LHCN-M2 (cell line): Measurements from ENCODE around the gene IL3. TPM values are rescaled to one million over a fixed set of nuclear protein-coding genes. Genes with fewer than 3 reads are reported as not detected.

Experiments
- DNase-seq: peaks from one replicate; pipeline ENCODE4 v3.0.0-alpha.2; 2012; ENCODE audit warnings: low read depth
- total RNA-seq: library from RNA; depleted of rRNA; stranded (reverse); fragments of >200 nt; gene quantifications from 2 replicates; pipeline ENCODE4 v1.2.3, GENCODE V29; 2014

Gene IL3
- total RNA-seq, 1 experiment from 2014 or later = not detected

DNA sequence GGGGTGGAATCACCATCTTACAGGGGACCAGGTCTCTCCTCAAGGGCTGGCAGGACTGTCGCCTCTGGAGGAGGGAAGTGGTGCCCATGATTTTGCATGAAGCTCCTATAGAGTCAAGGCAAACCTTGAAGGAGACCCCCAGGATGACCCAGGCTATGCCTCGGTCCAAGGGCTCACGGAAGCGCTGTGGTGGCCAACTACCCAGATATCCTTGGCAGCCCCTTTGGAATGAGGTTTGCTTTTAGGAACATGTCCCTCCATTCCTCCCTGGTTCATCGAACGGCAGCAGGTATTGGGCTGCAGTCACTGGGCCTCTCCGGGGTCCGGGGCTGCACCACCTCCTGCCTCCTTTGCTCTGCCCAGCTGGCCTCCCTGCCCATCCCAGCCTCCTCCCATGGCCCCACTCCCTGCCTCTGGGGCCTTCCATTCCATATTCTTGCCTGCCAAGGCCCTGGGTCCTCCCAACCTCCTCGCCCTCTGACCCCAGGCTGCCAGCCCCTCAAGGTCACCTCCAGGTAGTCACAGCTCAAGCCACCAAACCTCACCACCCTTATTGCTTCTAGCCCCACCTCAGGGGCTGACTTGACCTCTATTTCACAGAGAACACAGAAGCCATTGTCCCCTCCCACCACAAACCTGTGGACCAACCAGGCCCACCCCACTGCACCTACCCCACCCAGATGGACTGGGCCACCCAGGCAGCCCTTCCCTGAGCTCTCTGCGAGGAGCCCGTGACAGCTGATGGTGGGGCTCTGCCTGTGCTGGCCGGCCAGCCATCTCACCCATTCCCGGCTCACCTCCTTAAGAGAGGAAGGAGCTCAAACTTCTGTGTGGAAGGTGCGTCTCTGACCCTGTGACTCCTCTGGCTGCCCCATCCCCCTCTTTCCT lies 3.6 kb upstream of the IL3 start:
- no peak for DNase-seq

GRCh38 chr5:132057498-132058255 lies 2.8 kb upstream of the IL3 start:
- DNase-seq = no peak

DNA sequence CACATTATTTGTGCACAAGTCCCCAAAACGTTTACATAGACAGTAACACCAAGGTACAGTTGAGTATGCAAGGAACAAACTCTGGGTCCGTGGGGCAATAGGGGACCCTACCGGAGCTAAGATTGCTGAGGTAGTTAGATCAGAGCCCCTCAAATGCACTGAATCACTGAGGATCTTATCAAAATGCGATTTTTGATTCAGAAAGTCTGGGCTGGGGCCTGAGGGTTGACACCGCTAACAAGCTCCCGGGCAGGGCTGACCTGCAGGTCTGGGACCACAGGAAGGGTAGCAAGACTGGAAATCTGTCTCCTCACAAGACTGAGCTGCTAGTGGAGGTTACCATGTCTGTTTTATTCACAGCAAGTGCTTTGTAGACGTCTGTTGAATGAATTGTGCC lies 1.8 kb upstream of the IL3 start:
- DNase-seq = no peak

DNA sequence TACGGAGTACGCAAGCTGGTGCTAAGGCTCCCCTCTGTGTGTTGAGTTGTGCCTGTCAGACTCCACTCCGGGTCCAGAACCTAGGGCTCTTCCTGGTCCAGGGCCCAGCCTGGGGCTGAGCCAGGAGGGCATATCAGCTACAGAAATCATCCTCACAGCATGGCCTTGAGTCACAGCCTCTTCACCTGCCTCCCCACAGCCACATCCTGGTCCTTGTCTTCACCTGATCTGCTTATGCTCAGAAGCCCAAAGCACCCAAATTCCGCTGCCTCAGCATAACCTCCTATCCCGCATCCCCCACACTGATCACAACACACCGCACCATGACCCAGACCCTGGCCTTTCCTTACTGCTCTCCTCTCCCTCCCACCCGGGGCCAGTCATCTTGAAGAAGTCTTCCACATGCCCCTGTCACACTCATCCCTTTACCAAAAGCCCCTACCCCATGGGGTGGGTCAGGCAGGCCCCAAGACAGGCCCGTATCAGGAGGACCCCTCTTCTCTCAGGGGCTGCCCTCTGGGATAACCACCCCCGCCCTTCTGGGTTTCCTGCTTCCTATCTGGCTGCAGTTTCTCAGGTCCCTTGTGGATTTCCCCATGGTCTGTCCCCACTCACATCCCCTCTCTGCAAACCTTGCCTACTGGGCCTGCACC lies 1.3 kb upstream of the IL3 start:
- no peak for DNase-seq

DNA sequence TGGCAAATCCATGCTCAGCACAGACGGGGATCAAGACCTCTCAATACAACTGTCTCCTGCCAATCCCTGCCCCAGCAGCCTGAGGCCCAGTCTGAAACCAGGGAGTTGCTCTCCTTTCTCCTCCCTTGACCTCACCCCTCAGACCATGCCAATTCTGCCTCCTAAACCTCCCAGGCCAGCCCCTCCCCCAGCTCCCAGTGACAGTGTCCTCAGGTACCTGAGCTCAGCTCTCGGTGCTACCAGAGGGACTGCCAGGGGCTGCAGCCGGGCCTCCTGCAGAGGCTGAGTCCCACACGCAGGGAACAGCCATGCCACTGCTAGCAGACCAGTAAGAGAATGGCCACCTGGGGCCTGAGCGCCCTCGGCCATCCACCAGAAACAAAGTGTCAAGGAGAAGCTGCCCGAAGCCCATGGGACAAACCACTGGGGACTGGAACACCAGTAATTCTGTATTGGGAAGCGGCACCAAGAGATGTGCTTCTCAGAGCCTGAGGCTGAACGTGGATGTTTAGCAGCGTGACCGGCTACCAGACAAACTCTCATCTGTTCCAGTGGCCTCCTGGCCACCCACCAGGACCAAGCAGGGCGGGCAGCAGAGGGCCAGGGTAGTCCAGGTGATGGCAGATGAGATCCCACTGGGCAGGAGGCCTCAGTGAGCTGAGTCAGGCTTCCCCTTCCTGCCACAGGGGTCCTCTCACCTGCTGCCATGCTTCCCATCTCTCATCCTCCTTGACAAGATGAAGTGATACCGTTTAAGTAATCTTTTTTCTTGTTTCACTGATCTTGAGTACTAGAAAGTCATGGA lies 557 bp upstream of the IL3 start:
- no peak for DNase-seq

- DNase-seq = peak; percentile 53
Observed at GRCh38 chr5:132063090-132063911, 2.8 kb downstream of the IL3 start.

DNA sequence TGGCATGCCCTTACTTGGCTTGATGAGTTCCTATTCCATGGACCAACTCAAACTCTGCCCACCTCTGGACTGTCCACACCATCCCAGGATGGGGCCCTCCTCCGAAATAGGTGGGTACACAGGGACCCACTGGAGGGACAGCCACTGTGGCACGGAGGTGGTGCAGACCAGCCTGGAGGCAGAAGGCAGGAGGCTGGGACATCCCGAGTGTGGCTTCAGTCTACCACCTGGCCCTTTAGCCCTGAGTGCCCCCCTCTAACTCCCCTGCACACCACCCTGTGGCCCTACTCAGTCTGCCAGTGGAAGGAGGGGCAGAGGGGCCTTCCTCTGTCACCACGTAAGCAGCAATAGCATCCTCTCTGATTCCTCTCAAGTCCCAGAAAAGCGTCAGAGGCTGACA lies 3.7 kb downstream of the IL3 start:
- no peak for DNase-seq

DNA sequence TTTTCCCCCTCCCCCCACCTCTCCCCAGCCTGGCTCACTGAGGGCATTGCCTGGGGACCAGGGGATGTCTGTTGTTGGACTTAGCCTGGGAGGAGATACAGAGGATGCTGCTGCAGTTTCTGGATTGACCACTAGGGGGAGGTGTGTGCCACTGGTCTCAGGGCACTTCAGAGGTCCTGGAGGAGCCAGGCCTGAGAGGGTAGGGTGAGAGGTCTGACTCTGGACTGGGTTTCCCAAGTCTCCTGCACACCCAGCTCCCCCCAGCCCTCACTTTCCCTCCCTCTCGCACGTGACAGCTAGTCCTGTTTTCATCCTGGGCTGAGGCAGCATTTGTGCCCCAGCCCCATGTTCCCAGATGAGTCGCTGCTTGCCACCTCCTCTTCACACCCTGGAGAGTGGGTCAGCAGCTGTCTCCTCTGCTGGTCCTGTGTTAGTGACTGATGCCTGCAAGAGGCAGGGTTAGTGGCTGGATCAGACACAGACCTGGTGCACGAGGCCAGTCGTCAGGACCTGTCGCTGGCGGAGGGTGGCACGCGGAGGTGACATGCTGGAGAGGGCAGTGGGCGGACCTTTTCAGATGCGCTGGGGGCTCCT lies 4.4 kb downstream of the IL3 start:
- peak; percentile 82 for DNase-seq

DNA sequence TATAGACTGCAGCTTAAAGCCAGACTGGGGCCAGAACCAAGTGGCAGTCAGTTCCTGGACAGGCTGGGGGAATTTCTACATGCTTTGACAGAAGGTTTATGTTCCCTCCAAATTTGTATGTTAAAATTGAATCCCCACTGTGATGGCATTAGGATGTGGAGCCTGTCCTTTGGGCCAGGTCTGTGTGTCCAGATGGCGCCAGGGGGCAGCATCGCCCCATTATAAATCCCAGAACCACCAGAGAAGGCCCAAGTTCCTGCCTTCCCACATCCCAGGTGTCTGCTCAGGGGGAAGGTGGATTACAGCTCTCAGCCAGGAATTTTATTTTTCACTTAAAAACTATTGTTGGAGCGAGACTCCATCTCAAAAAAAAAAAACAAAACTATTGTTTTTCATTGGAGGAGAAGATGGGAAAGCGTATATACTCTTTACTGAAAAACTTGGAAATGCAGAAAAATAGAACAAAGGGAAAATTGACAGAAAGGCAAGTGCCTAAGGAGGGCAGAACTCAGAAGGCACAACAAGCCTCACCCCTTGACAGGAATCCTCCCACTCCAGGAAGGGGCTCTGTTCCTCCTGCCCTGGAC lies 5.0 kb downstream of the IL3 start:
- DNase-seq = peak; percentile 74

GRCh38 chr5:132065951-132066701 lies 5.7 kb downstream of the IL3 start:
- DNase-seq = no peak

DNA sequence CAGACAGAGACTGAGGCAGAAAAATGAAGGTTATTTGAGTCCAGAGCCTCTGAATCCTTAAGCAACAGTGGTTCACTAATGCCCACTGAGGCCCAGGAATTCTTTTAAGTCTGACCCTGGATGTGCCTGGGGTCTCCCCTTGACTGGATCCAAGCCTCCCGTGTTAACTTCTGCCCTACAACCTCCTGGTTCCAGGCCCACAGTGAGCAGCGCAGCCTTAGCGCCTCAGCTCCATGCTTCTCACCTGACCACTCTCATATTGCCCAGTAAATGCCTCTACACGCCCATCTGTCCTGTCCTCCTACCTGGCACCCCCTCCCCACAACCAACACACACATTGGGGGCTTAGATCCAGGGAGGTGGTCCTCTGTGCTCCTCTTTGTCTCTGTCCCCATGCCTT lies 6.4 kb downstream of the IL3 start:
- no peak for DNase-seq

DNA sequence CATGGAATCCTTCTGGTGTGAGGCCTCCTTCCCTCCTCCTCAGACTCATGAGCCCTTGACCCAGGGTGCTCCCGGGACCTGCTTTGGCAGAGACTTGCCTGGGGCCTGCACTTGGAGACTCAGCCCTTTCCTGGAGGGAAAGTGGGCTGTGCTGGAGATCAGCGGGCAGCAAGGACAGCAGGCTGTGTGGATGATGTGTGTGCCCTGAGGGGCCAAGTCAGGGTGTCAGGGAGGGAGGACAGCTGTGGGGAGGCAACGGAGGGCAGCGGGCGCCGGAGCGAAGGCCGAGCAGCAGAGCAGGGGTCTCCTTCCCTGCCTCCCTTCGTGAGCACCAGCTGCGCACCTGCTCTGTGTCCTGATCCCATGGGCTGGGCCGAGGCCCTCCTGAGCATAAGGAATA lies 7.0 kb downstream of the IL3 start:
- no peak for DNase-seq

- DNase-seq = no peak
Observed at GRCh38 chr5:132067941-132068808, 7.7 kb downstream of the IL3 start.

DNA sequence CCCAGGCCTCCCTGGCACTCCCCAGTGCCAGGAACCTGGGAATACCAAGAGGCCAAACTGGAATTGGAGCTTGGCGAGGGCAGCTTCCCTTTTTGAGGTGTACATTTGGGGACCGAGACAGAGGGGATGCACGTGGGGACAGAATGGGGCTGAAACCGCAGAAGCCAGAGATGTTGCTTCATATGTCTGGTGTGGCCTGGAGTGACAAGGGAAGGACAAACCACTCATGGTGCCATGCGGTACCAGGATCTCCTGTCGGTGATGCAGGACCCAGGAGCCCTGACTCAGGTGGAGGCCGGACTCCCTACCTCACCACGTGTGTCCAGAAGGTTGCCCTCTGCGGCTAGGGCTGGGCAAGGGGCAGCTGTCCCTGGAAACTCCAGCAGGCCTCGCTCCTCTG lies 9.1 kb downstream of the IL3 start:
- no peak for DNase-seq

DNA sequence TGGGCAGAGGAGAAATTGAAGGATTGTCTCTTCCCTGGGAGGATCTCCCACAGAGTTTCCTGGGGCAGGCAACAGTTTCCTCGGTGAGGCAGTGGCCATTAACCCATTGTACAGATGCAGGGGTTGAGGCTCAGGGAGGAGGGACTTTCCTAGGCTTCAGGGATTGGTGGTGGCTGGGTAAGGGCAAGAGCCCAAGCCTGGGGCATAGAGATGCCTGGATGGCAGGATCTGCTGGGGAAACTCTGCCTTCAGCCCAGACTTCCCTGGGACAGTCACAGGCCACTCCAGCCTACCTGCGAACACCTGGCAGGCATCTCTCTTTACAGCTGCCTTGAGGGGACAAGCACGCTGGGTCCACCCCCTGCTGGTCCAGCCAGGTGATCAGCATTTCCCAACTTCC lies 9.5 kb downstream of the IL3 start:
- DNase-seq = no peak

GRCh38 chr5:132070460-132071337 lies 10.2 kb downstream of the IL3 start:
- no peak for DNase-seq

- DNase-seq = no peak
Observed at GRCh38 chr5:132071338-132071707, 10.9 kb downstream of the IL3 start.
